Esophagus muscularis mucosa (tissue), 4 donors: ENCODE measurements around the gene ZNF638. TPM values are rescaled to one million over a fixed set of nuclear protein-coding genes. Genes with fewer than 3 reads are reported as not detected.

Experiments
- DNase-seq: peaks from one replicate; pipeline ENCODE4 v3.0.0-alpha.2; 2017; ENCODE audit errors: extremely low spot score
- H3K27ac ChIP-seq, 4 donors: fragments of 200-600 bp; sonication (generic); replicated peaks in 1 of 4; 1 replicate in 3 of 4; 2 replicates in 1 of 4; pipeline ENCODE4 v1.5.1; 2016 to 2019; ENCODE audit warnings: mild to moderate bottlenecking in 1 of 4
- H3K27me3 ChIP-seq, 4 donors: fragments of 200-600 bp; sonication (generic); one replicate each; pipeline versions ENCODE4 v1.5.1 to v1.6.0; 2016 to 2019
- H3K36me3 ChIP-seq, 4 donors: fragments of 200-600 bp; sonication (generic); one replicate each; pipeline ENCODE4 v1.5.1; 2016 to 2019
- H3K4me1 ChIP-seq, 4 donors: fragments of 200-600 bp; sonication (generic); one replicate each; pipeline ENCODE4 v1.5.1; 2016 to 2019
- H3K4me3 ChIP-seq, 4 donors: fragments of 200-600 bp; sonication (generic); 1 replicate in 2 of 4; 2 replicates in 2 of 4; pipeline ENCODE4 v1.5.1; 2016 to 2019; ENCODE audit warnings: mild to moderate bottlenecking in 4 of 4, moderate library complexity in 1 of 4
- H3K9me3 ChIP-seq, 4 donors: fragments of 200-600 bp; sonication (generic); 1 replicate in 3 of 4; 2 replicates in 1 of 4; pipeline ENCODE4 v1.5.1; 2016 to 2019
- EP300 ChIP-seq: sonication (generic); formaldehyde crosslinking; IDR thresholded peaks from one replicate; pipeline ENCODE4 v1.6.1; 2017; ENCODE audit warnings: antibody characterized with exemption
- POLR2A ChIP-seq: fragments of 450-650 bp; IDR thresholded peaks from one replicate; pipeline ENCODE4 v1.6.1; 2017; ENCODE audit warnings: antibody characterized with exemption, moderate library complexity, mild to moderate bottlenecking, low read depth
- POLR2AphosphoS5 ChIP-seq, 2 donors: sonication (generic); formaldehyde crosslinking; IDR thresholded peaks; one replicate each; pipeline ENCODE4 v1.6.1; 2017; ENCODE audit warnings: antibody characterized with exemption in 2 of 2
- WGBS: methylation state at CpG from one replicate; pipeline ENCODE4 v1.1.5; 2018; 5-methylcytosine and 5-hydroxymethylcytosine counted together
- intact Hi-C: fragments of 100-400 bp; cut with DNase I; formaldehyde crosslinking; loops from one replicate; pipeline ENCODE4 v1.15.1; 2023
- total RNA-seq, 4 donors: library from RNA; depleted of rRNA; stranded (reverse); fragments of >200 nt; gene quantifications; one replicate each; pipeline versions ENCODE4 v1.1.0 to v1.2.1, GENCODE V29; 2016
- TF ChIP-seq, protein P1 (sequence below), 3 experiments: fragments of 200-600 bp in 2 of 3; fragments of 450-650 bp in 1 of 3; sonication (generic) in 2 of 3; IDR thresholded peaks; one replicate each; pipeline ENCODE4 v1.5.1; 2017 to 2019; ENCODE audit warnings: antibody characterized with exemption in 3 of 3, mild to moderate bottlenecking in 2 of 3, moderate library complexity in 1 of 3

Gene ZNF638
- total RNA-seq, 4 donors from 2014 or later = 77.1 to 132 (median 86.4) TPM

DNA sequence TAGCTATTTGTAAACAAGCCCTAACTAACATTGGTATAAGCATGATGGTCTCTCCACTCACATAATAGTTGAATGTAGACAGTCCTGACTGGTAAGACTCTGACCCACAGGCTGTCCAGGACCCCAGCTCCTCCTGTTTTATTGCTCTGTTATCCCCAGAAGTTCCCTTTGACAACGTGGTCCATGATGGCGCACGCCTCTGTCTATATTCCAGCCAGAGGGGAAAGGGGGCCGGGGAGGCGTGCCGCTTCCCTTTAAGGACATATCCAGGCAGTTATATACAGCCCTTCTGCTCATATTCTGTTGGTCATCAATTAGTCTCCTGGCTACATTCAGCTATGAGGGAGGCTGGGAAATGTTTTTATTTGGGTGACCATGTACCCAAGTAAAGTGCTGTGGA is 128.5 kb downstream of the ZNF638 start:
- Histone ChIP-seq H3K4me3 (no peak overlapping the region), H3K27ac (no peak overlapping the region), H3K9me3 (no peaks in the 10 kb centered on the region), H3K4me1 (peaks cover 56 to 74% (median 67%) of the 10 kb centered on the region in 4 donors), H3K36me3 (no peaks in the 10 kb centered on the region), H3K27me3 (no peaks in the 10 kb centered on the region)
- 84% methylated on average over 6 of the region's 6 CpGs for WGBS
- TF ChIP-seq, protein P1, sequence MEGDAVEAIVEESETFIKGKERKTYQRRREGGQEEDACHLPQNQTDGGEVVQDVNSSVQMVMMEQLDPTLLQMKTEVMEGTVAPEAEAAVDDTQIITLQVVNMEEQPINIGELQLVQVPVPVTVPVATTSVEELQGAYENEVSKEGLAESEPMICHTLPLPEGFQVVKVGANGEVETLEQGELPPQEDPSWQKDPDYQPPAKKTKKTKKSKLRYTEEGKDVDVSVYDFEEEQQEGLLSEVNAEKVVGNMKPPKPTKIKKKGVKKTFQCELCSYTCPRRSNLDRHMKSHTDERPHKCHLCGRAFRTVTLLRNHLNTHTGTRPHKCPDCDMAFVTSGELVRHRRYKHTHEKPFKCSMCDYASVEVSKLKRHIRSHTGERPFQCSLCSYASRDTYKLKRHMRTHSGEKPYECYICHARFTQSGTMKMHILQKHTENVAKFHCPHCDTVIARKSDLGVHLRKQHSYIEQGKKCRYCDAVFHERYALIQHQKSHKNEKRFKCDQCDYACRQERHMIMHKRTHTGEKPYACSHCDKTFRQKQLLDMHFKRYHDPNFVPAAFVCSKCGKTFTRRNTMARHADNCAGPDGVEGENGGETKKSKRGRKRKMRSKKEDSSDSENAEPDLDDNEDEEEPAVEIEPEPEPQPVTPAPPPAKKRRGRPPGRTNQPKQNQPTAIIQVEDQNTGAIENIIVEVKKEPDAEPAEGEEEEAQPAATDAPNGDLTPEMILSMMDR (IDR thresholded peaks at IDR 0.05) = no peak
- TF ChIP-seq POLR2AphosphoS5 (IDR thresholded peaks at IDR 0.05) (no peak), EP300 (no peak), POLR2A (no peak)
- intact Hi-C loops = no loop called here
- DNase-seq = peak; percentile 82

DNA sequence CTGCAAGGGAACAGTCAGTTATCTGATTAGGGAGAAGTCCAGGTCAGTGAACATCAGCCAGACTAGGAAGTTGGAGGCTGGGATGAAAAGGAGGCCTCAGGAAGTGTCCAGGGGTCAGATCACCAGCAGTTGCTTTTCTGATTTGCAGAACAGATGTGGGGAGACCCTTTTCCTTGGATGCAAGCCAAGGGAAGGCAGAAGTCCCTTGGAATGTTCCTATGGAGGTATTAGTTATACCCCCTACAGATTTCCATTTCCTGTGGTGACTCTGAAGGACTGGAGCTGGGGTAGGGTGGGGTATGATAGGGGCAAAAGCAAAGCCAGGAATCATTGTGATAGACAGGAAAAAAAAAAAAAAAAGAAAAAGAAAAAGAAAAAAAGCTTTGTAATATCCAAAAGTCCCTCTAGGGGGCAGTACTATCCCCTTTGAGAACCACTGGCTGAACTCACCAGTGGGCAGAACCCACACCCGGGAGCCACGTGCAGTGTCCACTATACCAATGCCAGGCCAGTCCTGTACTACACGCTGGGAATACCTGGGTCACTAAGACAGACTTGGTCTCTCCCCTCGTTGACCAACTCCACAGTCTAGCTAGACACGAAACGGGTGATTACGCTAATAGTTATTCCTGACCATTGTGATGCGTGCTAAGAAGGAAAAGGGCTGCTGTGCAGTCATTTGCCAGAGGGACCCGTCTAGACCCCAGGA is 129.2 kb downstream of the ZNF638 start:
- 56% methylated on average over 9 of the region's 9 CpGs for WGBS
- intact Hi-C loops = loop anchor here (1.0 kb wide), 1 partner anchor 49 kb away; no protein-coding TSS in a partner anchor
- Histone ChIP-seq H3K27ac (no peak overlapping the region), H3K4me3 (no peak overlapping the region), H3K9me3 (no peaks in the 10 kb centered on the region), H3K27me3 (peaks cover 0 to 2% (median 0%) of the 10 kb centered on the region in 4 donors), H3K4me1 (peaks cover 55 to 70% (median 66%) of the 10 kb centered on the region in 4 donors), H3K36me3 (no peaks in the 10 kb centered on the region)
- TF ChIP-seq, protein P1 (IDR thresholded peaks at IDR 0.05) = peak; percentile 28 to 58 (median 50)
- no peak for TF ChIP-seq POLR2A
- peak; percentile 81 for DNase-seq

DNA sequence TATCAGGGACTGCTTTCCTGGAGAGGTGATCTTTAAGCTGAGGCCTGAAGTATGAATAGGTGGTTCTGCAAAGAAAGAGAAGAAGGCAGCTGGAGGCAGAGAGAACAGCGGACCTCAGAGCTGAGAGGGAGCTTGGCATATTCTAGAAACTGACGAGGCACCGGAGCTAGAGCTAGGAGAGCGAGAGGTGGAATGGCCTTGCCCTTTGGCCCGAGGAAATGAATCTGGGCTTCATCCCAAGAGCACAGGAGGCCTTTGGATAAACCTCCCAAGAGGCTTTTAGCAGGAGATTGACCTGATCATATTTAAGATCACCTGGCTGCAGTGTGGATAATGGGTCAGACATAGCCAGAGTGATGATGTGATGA is 129.7 kb downstream of the ZNF638 start:
- WGBS = 49% methylated on average over 5 of the region's 5 CpGs
- no peaks in the 10 kb centered on the region for H3K36me3 ChIP-seq
- no peaks in the 10 kb centered on the region for H3K9me3 ChIP-seq
- peaks cover 0 to 6% (median 0%) of the 10 kb centered on the region in 4 donors for H3K27me3 ChIP-seq
- H3K4me3 ChIP-seq = no peak overlapping the region
- intact Hi-C loops = loop anchor here (1.0 kb wide), 1 partner anchor 48 kb away; no protein-coding TSS in a partner anchor
- H3K4me1 ChIP-seq = peaks cover 55 to 70% (median 66%) of the 10 kb centered on the region in 4 donors
- TF ChIP-seq POLR2A = no peak
- TF ChIP-seq EP300 = no peak
- TF ChIP-seq, protein P1 (IDR thresholded peaks at IDR 0.05) = no peak
- no peak for TF ChIP-seq POLR2AphosphoS5 (IDR thresholded peaks at IDR 0.05)
- DNase-seq = no peak
- no peak overlapping the region for H3K27ac ChIP-seq

DNA sequence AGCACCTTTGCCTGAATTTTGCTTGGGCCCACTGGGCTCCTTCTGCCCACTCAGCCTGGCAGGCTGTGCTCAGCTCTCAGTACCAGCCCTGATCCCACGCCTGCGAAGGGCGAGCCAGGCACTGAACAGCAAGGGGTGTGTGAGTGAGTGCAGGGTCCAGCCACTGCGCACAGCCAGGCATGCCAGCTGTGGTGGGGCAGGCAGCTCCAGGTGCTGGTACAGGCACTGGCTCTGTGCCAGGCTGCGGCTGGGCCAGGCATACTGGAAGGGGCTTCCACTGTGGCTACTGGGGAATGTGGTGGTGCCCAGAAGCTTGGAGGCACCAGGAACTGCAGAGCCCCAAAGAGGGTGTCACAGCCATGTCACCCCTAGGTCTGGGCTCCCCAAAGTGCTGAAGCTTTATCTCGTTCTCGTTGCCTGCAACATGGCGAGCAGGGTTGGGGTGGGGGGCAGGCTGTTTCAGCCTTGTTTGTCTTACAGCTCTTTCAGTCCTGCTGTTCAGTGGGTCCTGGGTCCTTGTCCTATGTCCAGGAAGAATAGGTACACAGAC is 130.5 kb downstream of the ZNF638 start:
- 97% methylated on average over 5 of the region's 8 CpGs for WGBS
- Histone ChIP-seq H3K27ac (no peak overlapping the region), H3K4me1 (peaks cover 52 to 67% (median 62%) of the 10 kb centered on the region in 4 donors)

More for the DNA sequence above, 130.5 kb downstream of the ZNF638 start:
- no peaks in the 10 kb centered on the region for H3K9me3 ChIP-seq
- H3K4me3 ChIP-seq = no peak overlapping the region
- peaks cover 0 to 6% (median 0%) of the 10 kb centered on the region in 4 donors for H3K27me3 ChIP-seq
- TF ChIP-seq, protein P1 (IDR thresholded peaks at IDR 0.05) = no peak
- no peak for TF ChIP-seq POLR2A
- intact Hi-C loops = no loop called here
- DNase-seq = no peak
- H3K36me3 ChIP-seq = no peaks in the 10 kb centered on the region
